Hematopoietic multipotent progenitor cell treated with erythropoietin and hydrocortisone succinate and interleukin-3 and kit ligand, for 8 days (in vitro differentiated cells): Measurements from ENCODE around the gene SGO1.

Source experiments
- DNase-seq: peaks from one replicate; pipeline ENCODE4 v3.0.0-alpha.2; 2015

The SGO1 gene

DNA sequence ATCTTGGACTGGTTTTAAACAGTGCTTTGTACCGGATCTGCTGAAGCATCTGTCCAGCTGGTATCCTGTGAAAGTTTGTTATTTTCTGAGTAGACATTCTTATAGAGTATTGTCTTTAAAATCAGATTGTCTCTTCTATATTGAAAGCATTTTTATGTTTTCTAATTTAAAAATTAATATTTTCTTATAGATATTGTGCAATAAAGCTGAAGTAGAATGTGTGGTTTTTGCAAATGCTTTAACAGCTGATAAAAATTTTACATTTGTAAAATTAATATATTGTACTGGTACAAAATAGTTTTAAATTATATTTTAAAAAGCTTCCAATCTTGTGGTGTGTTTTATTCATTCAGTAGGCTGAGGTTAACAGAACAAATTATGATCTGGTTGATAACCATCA is 31.9 kb downstream of the SGO1 start:
- no peak for DNase-seq

GRCh38 chr3:20148466-20148865 is 37.5 kb downstream of the SGO1 start:
- no peak for DNase-seq

- DNase-seq: no peak
Observed at GRCh38 chr3:20147361-20147760, 38.6 kb downstream of the SGO1 start.

DNA sequence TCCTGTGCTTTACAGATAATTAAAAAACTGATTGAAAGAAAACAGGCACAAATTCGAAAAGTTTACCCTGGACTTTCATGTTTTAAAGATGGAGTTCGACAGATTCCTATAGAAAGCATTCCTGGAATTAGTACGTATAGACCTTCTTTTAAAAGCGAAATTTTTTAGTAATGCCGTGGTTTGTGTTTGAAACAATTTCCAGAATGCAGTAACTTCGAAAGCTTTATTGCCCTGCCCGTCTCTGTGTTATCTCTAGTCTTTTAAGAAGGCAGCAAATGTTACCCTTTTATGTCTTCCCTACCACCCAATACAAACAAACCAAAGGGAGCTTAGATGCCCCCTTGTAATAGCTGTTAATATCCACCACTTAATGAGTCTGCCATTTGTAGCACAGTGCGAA is 39.7 kb downstream of the SGO1 start:
- DNase-seq: no peak

GRCh38 chr3:20145874-20146273 is 40.1 kb downstream of the SGO1 start:
- DNase-seq: no peak

DNA sequence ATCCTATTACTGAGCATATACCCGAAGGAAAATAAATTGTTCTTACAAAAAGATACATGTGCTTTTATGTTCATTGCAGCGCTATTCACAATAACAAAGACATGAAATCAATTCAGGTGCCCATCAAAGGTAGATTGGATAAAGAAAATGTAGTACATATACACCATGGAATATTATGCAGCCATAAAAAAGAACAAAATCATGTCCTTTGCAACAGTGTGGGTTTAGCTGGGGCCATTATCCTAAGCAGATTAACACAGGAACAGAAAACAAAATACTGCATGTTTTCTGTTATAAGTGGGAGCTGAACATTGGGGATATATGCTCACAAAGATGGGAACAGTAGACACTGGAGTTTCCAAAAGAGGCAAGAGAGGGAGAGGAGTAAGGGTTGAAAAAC is 42.5 kb downstream of the SGO1 start:
- DNase-seq: no peak

DNA sequence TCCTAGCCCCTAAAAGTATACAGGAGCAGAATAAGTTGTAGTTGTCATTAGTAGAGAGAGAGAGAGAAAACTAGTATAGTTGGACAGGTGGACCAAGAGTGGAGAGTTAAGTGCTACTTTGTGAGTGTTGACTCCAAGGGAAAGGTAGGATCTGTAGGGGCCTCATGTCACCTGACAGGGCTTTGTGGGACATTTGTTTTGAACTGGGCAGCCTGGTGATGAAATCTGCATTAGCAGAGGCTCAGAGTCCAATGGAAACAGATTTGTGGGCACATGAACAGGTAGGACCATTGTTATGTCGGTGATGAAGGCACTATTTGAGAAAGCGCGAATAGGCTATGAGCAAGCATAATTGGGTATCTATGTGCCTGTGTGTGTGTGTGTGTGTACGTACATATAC is 43.5 kb downstream of the SGO1 start:
- DNase-seq: no peak

DNA sequence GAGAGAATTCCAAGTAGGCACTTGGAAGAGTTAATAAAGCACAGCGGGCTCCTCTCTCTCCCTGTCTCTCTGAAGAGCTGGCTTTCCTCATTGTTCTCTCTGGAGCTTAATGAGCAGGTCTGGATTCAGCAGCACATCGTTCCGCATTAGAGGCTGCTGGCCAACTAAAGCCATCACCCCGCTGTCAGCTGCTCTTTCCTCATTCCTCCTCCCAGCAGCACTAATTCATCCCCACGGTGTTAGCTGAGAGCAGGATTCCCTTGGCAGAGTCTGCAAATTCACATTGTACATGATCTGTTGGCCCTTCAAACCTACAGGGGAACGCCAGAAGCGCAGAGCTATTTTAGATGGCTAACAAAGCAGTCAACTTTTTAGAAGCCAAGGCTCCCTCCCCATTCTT is 44.2 kb downstream of the SGO1 start:
- no peak for DNase-seq

DNA sequence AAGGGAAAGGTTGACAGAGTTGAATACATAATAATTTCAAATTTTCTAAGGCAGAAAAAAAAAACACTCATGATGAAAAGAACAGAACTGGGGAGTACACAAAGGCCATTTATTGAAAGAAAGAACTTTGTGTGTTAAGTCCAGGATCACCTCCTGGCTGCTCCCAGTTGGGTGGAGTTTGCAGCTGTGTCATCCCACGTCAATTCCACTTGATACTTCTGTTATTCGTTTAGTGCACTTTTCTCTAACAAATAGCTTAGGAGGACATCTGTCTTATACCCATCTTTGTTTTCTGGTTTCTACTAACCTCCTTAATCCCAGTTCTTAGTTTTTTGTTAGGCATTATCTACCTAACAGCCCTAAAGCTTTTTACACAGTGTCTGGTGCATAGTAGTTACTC is 44.7 kb downstream of the SGO1 start:
- DNase-seq: no peak

DNA sequence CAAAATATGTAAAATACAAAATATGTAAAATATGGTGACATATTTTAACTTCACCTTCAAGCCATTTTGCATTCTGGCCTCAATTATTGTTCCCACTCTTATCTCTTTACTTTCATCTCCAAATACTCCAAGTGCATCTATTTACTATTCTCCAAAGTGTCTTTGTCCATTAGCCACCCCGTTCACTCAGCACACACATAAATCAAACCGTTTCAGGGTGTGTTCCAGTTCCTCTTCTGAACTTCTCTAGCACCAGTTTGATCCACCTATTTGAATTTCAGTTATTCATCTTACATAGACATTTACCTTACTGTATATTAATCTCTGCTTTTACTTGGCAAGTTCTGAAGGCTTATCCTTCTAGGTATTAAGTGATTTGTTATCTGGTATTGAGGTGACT is 45.1 kb downstream of the SGO1 start:
- DNase-seq: no peak

- no peak for DNase-seq
Observed at GRCh38 chr3:20137647-20138046, 48.4 kb downstream of the SGO1 start.

DNA sequence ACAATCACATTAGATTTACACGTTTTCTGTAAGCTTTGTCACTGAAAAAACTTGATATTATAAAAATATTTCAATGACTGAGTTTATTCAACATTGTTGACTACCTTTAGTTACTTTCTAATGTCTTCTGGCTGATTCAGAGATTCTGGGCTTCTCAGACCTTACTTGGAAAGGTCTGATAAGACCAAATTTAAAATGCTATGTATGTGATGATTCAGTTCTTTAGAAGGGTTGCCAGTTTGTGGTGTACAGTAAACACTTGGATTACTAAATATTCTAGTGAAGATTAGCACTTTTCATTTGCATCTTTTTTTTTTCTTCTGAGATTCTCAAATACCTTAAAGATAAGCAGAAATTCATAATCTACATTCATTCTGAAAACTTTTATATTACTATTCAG is 49.8 kb downstream of the SGO1 start:
- DNase-seq: no peak

DNA sequence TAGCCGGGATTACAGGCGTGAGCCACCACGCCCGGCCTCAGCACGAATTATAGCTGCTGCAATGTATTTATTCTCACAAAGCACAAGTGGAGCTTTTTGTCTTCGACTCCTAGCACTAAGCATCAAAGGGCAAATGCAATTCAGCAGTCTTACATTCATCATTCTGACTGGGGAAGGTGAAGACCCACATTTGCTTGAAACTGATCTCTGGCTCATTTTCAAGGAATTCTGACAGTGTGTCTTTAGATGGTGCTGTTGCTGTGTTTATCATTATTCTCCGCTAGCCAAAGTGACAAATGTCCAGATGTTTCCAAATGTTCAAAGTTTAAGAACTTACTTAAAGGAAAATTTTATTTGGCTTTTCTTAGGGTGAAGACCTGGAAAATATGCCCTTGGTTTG is 55.9 kb downstream of the SGO1 start:
- DNase-seq: no peak

- no peak for DNase-seq
Observed at GRCh38 chr3:20128358-20128757, 57.6 kb downstream of the SGO1 start.

- DNase-seq: no peak
Observed at GRCh38 chr3:20125897-20126296, 60.1 kb downstream of the SGO1 start.

- DNase-seq: no peak
Observed at GRCh38 chr3:20125289-20125688, 60.7 kb downstream of the SGO1 start.

GRCh38 chr3:20123131-20123652 is 62.8 kb downstream of the SGO1 start:
- DNase-seq: no peak

- no peak for DNase-seq
Observed at GRCh38 chr3:20121088-20121487, 64.9 kb downstream of the SGO1 start.
